Measurements from ENCODE around the gene MIF4GD.

DNA sequence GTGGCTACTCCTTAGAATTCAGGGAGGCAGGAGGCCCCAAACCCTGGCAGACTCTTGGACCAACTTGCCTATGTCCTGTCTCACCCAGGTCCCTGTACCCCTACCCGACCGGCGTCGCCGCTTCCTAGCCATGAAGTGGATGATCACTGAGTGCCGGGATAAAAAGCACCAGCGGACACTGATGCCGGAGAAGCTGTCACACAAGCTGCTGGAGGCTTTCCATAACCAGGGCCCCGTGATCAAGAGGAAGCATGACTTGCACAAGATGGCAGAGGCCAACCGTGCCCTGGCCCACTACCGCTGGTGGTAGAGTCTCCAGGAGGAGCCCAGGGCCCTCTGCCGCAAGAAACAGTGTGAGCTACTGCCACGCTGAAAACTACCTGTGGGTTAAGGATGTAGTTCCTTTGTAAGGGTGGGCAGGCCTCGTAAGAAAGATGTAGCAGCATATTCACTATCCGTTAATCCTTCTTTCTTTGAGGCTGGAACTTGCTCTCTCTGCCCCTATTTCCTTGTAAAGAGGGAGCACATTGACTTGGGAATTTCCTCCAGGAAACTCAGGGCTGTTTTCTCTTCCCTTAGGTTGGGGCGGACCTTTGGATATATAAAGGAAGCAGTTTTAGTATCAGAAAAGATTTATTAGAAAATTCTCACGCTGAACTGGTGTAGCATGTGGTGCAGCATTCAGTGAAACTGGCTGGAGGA lies 5.3 kb downstream of the MIF4GD start:
- no peak for TF ChIP-seq CTCF (IDR thresholded peaks at IDR 0.05)
- no peak for TF ChIP-seq POLR2AphosphoS5 (IDR thresholded peaks at IDR 0.05)
